Neural cell (in vitro differentiated cells): ENCODE measurements around the gene TFIP11.

Experiments
- CTCF ChIP-seq: fragments of 450-650 bp; IDR thresholded peaks from 2 replicates; pipeline ENCODE4 v1.5.1; 2014; ENCODE audit warnings: antibody characterized with exemption, mild to moderate bottlenecking, moderate library complexity; ENCODE audit not compliant: poor library complexity, severe bottlenecking
- EP300 ChIP-seq: fragments of 450-650 bp; conservative IDR thresholded peaks from 2 replicates; pipeline ENCODE4 v1.6.1; 2014; ENCODE audit warnings: antibody characterized with exemption, mild to moderate bottlenecking, moderate library complexity; ENCODE audit not compliant: poor library complexity, severe bottlenecking

DNA sequence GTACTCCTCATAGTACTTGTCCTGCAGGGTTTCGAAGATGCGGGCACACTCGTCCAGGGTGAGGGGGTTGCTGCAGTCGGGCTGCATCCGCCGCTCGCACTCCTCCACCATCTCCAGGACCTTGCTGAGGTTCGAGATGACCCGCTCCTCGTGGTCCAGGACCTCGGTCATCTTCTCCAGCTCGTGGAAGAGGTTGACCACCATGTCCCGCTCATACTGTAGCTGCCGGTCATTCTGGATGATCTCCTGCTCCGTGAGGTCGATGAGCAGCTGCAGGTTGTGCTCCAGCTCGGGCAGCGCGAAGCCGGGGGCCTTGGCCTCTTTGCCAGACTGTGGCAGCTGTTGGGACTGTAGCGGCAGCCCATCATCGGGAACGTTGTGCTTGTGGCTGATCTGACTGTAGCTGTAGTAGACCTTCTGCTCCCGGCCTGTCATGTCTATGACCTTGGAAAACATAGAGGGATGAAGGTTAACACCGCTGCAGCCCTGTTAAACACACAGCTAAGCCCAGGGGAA, 13.0 kb downstream of the TFIP11 start:
- no peak for TF ChIP-seq CTCF
- no peak for TF ChIP-seq EP300
